NOMO-1 treated with dmso at 0.1 percent for 144 hours (cell line): ENCODE data around the gene SLC12A9.
"Not testable (repeated sequence)": the region's sequence is repeated elsewhere in the genome, so short reads cannot be mapped to it uniquely, and the experiment has no call there.

Experiments
- DNase-seq: peaks from one replicate; lab custom pipeline; 2025; ENCODE audit not compliant: unreplicated experiment; lab: John Stamatoyannopoulos, UW

The SLC12A9 gene

GRCh38 chr7:100825215-100825671 lies 27.3 kb upstream of the SLC12A9 start:
- no peak for DNase-seq

- no peak for DNase-seq
These were observed 26.6 kb upstream of the SLC12A9 start for GRCh38 chr7:100825751-100826513.

- no peak for DNase-seq
These were observed 25.8 kb upstream of the SLC12A9 start for GRCh38 chr7:100826514-100827329.

- DNase-seq = no peak
These were observed 24.9 kb upstream of the SLC12A9 start, which contains the start of gene EPHB4 for GRCh38 chr7:100827330-100828226. EPHB4 (minus strand) TSS chr7:100827523; CDS start chr7:100827030, 493 bp downstream.

- no peak for DNase-seq
These were observed 23.3 kb upstream of the SLC12A9 start for GRCh38 chr7:100829150-100829716.

- DNase-seq = no peak
These were observed 22.1 kb upstream of the SLC12A9 start for GRCh38 chr7:100830396-100830795.

- DNase-seq = no peak
These were observed 20.3 kb upstream of the SLC12A9 start for GRCh38 chr7:100832281-100832633.

- DNase-seq = no peak
These were observed 16.4 kb upstream of the SLC12A9 start for GRCh38 chr7:100835903-100836811.

GRCh38 chr7:100836812-100837098 lies 15.8 kb upstream of the SLC12A9 start:
- no peak for DNase-seq

- DNase-seq = peak; percentile 93
These were observed 15.2 kb upstream of the SLC12A9 start for GRCh38 chr7:100837099-100837836.

GRCh38 chr7:100839361-100839760 lies 13.2 kb upstream of the SLC12A9 start:
- no peak for DNase-seq

- DNase-seq = no peak
These were observed 11.9 kb upstream of the SLC12A9 start for GRCh38 chr7:100840470-100841100.

- DNase-seq = no peak
These were observed 5.2 kb upstream of the SLC12A9 start for GRCh38 chr7:100847360-100847759.

- no peak for DNase-seq
These were observed 1.8 kb downstream of the SLC12A9 start for GRCh38 chr7:100854146-100854895.

GRCh38 chr7:100854899-100855298 lies 2.4 kb downstream of the SLC12A9 start:
- not testable (repeated sequence) for DNase-seq

- DNase-seq = no peak
These were observed 3.0 kb downstream of the SLC12A9 start for GRCh38 chr7:100855515-100855914.

- DNase-seq = no peak
These were observed 4.4 kb downstream of the SLC12A9 start for GRCh38 chr7:100856871-100857282.

GRCh38 chr7:100859856-100860255 lies 7.3 kb downstream of the SLC12A9 start:
- DNase-seq = no peak
